GM13977 (cell line): ENCODE data around the gene HECW1.

Experiments
- DNase-seq: peaks from one replicate; pipeline ENCODE4 v3.0.0; 2012; ENCODE audit warnings: low spot score
- in situ Hi-C: fragments of 300-500 bp; cut with MboI; formaldehyde crosslinking; loops from one replicate; pipeline ENCODE4 v1.12.0; 2022; ENCODE audit warnings: low sequenced_read_pairs, low pct_unique_long_range_greater_than_20kb, mixed read lengths, inconsistent platforms; ENCODE audit not compliant: unreplicated experiment
- TF ChIP-seq, protein P1 (sequence below): IDR thresholded peaks from 2 replicates; pipeline ENCODE4 v1.5.1; 2012; ENCODE audit warnings: mild to moderate bottlenecking, control low read depth; ENCODE audit not compliant: insufficient read depth; ENCODE audit errors: extremely low read depth, missing control alignments

The HECW1 gene

DNA sequence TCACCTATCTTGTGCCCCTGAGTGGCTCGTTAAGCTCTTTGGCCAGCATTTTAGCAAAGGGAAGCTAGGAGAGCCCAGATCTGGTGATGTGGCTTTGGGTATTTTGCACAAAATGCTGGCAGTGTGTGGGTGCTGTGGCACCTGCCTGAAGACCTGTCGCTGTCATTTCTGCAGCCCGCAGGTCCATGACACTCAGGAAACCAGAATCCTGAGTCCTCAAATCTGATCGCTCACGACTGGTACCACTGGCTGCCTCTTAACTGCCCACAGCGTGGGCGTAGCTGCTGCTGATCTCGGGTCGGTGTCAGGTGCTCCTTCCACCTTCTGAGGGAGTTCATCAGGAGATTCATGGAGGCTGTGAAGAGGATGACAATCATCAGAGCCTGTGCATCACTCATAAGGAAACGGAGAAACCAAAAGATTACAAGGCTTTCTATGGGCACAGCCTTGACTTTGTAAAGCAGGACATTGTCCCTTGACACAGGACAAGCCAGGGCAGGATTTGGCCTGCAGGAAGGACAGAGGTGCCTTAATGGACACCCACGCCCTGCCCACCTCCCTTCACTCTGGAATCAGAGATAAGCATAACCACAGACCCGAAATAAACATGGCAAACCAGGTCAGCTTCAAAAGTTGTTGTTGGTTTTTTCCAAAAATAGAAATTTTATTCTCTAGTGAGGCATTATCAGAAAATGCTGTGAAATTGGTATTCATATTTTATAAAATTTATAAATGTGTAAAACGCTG lies 399.5 kb downstream of the HECW1 start:
- DNase-seq, result no peak
- TF ChIP-seq, protein P1, sequence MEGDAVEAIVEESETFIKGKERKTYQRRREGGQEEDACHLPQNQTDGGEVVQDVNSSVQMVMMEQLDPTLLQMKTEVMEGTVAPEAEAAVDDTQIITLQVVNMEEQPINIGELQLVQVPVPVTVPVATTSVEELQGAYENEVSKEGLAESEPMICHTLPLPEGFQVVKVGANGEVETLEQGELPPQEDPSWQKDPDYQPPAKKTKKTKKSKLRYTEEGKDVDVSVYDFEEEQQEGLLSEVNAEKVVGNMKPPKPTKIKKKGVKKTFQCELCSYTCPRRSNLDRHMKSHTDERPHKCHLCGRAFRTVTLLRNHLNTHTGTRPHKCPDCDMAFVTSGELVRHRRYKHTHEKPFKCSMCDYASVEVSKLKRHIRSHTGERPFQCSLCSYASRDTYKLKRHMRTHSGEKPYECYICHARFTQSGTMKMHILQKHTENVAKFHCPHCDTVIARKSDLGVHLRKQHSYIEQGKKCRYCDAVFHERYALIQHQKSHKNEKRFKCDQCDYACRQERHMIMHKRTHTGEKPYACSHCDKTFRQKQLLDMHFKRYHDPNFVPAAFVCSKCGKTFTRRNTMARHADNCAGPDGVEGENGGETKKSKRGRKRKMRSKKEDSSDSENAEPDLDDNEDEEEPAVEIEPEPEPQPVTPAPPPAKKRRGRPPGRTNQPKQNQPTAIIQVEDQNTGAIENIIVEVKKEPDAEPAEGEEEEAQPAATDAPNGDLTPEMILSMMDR, result no peak
- in situ Hi-C loops, result no loop called here

DNA sequence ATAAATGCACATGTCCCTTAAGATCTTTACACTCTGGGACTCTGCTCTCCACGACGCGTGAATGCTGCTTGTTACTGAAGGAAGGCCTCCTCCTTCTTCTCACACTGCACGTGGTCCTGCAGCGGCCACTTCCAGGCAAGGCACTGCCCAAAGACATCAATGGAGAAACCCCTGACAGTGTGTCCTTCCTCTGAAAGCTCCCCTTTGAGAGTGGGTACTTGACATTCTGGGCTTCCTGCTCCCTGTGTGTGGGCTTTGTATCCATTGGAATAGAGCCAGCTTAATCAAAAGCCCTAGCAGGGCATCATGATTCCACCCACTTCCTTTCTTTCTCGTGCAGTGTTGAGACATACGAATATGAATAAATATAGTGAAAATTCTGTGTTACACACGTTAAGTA lies 400.8 kb downstream of the HECW1 start:
- in situ Hi-C loops, result no loop called here
- TF ChIP-seq, protein P1, result no peak
- DNase-seq, result no peak

DNA sequence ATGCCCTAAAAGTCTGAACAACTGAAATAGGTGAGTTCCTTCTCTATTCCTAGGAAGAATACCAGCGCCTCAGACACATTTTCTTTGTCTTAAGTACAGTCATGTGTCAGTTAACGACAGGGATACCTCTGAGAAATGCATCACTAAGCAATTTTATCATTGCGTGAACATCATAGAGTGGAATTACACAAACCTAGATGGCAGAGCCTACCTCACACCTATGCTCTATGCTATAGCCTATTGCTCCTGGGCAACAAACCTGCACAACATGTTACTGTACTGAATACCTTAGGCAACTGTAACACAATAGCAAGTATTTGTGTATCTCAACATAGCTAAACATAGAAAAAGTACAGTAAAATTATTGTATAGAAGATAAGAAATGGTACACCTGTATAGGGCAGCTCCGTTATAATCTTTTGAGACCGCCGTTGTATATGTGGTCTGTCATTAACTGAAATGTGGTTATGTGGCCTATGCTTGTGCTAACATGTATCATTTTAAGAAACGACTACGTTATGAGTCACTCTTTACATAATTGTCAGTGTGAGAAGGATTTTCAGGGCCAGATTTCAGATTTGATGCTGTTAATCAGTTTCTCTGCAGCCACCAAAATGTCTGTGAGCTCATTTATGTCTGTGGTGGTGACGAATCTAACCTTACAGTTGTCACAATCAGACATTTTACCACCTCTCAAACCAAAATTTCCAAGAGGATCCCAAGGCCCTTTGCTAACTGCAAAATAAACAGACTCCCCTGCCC lies 404.3 kb downstream of the HECW1 start:
- TF ChIP-seq, protein P1, result no peak
- peak; percentile 27 for DNase-seq

DNA sequence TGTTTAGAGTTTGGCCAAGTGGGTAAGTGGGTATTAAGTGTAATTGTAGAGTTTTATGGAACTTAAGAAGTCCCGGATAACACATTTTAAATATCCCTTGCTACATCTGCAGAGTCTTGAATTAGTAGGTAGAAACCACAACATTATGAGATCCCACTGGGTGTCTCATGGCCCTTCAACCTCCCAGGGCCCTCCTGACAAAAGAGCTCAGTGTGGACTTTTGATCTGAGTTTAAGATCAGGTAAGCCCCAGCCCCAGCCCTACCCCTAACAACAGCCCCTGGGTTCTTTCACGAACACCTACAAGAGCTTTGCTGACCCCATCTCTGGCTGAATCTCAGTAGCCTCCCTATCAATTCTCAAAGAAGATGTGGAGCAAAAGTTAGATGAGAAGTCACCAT lies 405.0 kb downstream of the HECW1 start:
- DNase-seq, result no peak
- TF ChIP-seq, protein P1, result no peak
- in situ Hi-C loops, result no loop called here

More for the DNA sequence above, 404.3 kb downstream of the HECW1 start:
- in situ Hi-C loops, result no loop called here

DNA sequence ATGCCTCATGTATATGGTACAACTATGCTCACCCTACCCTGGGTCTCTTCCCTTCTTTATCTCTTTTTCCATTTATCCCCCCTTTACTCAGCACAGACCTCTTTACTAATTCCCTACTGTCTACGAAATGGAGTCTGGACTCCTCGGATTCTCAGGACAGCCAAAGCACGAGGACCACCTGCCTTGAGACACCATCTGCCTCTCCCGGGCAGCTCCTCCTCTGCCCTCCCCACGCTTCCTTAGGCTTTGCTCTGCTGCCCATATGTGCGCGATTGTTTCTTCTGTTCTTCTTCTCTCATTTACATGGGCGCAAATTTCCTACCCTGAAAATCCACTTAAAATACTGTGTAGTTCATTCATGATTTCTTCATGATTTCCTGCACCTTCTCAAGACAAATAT lies 407.8 kb downstream of the HECW1 start:
- TF ChIP-seq, protein P1, result no peak
- DNase-seq, result no peak
- in situ Hi-C loops, result no loop called here

DNA sequence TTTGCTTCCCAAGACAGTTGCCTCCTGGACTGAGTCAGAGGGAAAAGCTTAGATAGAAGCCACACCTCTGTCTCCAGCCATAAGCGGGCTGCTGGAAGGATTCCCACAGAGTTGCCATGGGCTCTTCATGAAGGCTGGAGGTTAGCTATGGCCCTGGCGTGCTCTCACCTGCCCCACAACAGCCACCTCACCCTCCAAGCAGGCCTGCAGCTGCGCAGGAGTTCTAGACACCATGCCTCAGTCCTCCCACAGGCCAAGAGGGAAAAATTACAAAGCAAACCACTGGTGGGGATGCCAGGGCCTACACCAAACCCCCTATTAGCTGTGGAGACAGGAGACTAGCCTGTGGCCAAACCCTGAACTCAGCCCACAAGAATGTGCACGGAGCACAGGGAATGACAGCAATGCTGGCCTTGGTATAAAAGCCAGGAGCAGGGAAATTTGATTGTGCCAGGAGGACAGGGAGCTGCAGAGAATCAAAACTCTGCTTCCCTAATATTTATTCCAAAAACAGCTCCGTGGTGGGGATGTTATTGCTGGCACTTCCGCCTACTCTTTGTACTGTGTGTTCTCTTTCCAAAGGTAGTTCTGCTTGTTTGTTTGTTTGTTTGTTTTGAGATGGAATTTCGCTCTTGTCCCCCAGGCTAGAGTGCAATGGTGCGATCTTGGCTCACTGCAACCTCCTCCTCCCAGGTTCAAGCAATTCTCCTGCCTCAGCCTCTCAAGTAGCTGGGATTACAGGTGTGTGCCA lies 410.1 kb downstream of the HECW1 start:
- in situ Hi-C loops, result no loop called here
- no peak for DNase-seq
- TF ChIP-seq, protein P1, result no peak
